ENCODE data around the gene MYO18A.
"Not testable (repeated sequence)": the region's sequence is repeated elsewhere in the genome, so short reads cannot be mapped to it uniquely, and the experiment has no call there.

Gene MYO18A

GRCh38 chr17:29193146-29193545 lies 12.9 kb upstream of the MYO18A start:
- DNase-seq = no peak

DNA sequence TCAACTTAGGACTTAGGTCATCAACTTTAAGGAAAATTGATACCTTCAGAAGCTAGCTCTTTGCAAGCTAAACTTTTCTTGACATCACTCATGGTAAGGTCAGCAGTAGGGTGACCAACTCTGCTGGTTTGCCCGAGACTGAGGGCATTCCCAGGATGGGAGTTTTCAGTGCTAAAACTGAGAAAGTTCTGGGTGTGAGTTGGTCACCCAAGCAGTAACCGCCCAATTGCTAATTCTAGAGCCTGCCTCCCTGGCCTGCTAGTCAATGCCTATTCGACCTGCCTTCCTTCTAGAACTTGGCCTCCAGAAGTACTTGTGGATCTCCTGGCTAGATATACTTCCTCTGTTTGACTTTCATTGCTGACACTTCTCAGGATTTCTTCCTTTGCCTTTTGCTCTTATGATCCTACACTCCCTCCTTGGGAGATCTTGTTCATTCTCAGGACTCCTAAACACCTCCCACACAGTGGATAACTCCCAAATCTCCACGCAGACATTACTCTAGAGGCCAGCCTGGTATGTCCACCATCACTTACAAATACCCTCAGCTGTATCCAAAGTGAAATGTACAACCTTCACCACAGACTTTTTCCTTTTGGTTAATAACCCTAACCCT lies 10.5 kb upstream of the MYO18A start:
- no peak for DNase-seq

GRCh38 chr17:29190039-29190438 lies 9.8 kb upstream of the MYO18A start:
- DNase-seq = no peak

GRCh38 chr17:29189355-29189754 lies 9.2 kb upstream of the MYO18A start:
- DNase-seq = no peak

DNA sequence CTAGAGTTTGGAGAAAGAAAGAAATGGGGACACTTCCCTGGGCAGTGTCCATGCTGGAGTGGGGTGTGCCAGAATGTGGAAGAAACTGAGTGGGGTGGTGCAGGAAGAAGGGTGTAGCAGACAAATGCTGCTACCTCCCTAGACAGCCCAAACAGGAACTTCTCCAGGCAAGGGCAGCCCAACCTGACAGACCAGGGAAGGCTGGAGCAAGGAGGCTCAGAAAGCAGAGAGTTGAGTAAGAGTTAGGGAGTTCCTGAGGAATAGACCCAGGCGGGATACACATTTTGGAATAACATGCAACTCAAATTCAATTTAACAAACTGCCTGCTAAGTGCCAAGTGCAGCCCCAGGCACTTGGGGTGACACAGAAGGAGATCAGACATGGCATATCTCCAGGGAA lies 1.0 kb upstream of the MYO18A start:
- no peak for DNase-seq

GRCh38 chr17:29180788-29181160 lies 576 bp upstream of the MYO18A start:
- DNase-seq = no peak

GRCh38 chr17:29179232-29180033 lies 765 bp downstream of the MYO18A start:
- peak; percentile 71 for DNase-seq

DNA sequence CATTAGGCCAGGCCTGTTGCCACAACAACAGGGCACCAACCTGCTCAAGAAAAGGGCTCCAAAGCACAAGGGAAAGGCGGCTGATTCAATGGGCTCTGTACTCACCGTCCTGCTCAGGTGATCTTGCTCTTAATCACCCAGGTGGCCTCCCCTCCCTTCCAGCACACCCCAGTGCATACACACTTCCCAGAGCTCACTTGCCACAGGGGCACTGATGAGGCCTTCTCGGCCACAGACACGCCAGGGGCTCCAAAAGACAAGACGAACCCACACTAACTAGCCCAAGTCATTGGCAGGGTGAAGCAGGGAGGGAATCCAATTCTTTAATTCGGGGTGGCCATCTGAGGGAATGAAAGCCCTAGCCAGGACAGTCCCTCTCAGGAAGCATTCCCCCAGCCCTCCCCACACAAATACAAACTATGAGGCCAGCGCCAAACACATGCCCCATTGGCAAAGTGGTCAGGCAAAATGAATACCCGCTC lies 1.4 kb downstream of the MYO18A start:
- no peak for DNase-seq

DNA sequence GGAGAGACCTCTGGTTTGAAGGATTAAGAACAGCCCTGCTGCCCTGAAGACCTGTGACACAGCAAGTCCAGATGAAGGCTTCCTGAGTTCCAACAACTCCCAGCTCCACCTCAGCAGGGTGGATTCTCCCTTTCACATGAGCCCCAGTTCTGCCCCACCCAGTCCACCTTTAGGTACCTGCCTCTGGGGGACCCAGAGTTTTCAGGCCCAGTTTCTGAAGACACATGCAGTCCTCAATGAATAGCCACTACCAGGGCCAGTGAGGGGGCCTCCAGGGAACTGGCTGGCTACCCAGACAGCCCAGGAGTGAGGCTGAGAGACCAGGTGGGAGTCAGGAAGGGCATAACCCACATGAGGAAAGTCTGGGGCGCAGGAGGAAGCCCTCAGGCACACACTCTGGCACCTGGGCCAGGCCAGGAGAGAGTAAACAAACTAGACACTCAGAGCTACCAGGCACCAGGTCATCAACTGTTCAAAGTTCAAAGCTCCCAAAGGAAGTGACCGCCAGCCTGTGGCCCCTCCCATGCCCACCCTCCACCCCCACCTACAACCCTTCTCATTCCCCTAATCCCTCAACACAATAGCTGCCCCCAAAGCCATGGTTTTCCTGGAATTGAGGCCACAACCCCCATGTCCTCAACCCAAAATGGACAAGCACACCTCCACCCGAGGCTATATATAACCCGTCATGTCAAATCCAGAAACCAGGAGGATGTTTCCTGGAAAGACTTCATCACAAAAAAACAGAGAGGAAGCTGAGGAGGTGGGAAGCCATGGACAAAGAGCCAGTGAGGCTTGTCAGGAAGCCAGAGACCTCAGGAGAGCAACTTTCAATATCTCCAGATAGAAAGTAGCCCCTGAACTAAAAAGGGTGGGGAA lies 2.1 kb downstream of the MYO18A start:
- DNase-seq = no peak

DNA sequence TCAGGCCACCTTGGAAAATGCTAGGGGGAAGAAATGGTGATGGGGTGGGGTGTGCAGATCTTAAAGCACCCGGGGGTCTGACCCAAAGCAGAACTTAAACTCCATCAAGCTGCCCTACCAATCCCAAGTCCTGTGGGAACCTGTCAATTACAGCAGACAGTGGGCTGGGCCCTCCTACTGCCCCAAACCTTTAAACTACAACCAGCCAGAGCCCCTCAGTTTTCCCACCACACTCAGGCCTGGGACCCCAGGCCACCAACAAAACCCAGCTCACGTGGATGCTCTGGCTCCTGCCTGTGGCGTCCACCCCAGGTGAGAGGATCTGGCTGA lies 2.7 kb downstream of the MYO18A start:
- DNase-seq = no peak

DNA sequence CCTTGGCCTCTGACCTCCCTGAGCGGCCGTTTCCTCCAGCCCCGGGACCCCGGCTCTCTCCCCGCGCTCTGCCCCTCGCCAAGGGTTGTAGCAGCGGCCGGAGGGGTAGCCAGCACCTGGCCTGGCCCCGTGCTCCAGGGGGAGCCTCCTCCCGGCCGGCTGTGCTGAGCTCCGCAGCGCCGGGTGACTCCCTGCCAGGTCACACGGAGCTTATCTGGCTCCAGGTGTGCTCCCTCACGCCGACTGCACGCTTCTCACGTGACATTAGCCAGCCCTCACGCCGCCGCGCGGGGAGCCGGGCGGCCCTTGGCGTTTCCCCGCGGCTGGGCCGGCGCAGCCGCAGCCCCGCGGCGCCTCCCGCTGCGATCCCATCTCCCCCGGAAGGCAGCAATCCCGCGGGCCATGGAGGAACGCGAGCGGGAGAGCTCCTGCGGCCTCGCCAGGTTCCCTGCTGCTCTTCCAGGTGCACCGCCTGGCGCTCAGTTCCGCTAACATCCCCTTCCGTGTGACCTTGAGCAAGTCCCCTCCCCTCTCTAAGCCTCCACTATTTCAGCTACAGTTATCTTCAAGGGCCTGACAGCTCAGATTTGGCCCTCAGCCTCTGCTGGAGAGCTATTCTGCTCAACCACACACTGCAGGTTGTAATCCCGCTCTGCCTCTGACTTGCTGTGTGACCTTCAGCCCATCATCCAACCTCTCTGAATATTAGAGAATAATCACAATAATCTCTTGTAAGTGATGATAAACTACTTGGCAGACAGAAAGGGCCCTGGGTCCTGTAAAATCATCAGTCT lies 3.4 kb downstream of the MYO18A start:
- peak; percentile 90 for DNase-seq

- DNase-seq = no peak
Observed at GRCh38 chr17:29175349-29175748, 4.8 kb downstream of the MYO18A start.

DNA sequence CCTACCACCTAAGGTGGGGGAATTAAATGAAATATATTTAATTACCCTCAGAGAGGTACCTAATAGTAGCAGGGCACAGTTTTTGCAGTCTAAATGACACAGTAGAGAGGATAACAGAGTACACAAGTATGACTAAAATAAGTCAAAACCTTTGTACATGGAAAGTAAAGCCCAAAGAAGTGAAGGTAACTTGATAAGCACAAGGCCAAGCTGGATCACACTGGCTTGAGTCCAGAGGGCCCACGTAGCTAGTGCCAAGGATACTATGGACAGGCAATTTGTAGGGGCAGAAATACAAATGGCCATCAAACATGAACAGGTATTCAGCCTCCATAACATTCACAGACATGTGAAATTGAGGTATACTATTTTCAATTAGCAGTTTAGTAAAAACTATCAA lies 7.6 kb downstream of the MYO18A start:
- no peak for DNase-seq

- no peak for DNase-seq
Observed at GRCh38 chr17:29170682-29171081, 9.5 kb downstream of the MYO18A start.

DNA sequence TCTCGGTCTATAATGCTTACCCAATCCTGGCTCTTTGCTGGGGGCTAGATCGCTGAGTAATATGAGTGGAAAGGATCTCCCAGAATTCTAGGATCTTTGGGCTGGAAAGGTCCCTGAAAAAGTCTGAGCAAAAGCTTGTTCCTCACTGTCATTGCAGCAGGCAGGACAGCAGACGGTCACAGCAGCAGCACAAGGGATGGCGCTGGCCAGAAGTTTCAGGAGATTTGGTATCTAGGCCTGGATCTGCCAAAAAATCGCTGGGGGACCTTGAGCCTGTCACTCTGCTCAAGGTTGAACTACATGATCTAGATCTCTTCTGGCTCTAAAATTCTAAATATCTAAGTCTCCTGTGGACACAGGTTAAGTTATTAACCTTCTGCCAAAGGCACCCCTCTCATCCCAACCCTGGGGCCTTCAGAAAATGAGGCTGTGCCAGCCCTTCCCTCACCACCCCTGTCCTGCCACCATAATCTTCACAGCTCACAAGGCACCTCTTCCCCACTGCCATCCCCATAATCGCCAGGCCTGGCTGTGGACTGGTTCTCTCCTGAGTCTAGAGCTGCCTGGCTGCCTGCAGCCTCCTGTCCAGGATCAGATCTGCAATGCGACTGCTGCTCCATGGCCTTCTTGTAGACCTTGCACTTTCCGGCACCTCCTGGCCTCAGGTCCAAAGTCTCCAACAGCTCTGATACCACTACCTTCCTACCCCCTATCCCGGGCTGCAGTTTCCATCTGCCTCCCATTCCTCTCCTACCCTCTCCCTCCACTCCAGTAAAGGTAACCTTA lies 10.2 kb downstream of the MYO18A start:
- no peak for DNase-seq

- not testable (repeated sequence) for DNase-seq
Observed at GRCh38 chr17:29168759-29169126, 11.5 kb downstream of the MYO18A start.

DNA sequence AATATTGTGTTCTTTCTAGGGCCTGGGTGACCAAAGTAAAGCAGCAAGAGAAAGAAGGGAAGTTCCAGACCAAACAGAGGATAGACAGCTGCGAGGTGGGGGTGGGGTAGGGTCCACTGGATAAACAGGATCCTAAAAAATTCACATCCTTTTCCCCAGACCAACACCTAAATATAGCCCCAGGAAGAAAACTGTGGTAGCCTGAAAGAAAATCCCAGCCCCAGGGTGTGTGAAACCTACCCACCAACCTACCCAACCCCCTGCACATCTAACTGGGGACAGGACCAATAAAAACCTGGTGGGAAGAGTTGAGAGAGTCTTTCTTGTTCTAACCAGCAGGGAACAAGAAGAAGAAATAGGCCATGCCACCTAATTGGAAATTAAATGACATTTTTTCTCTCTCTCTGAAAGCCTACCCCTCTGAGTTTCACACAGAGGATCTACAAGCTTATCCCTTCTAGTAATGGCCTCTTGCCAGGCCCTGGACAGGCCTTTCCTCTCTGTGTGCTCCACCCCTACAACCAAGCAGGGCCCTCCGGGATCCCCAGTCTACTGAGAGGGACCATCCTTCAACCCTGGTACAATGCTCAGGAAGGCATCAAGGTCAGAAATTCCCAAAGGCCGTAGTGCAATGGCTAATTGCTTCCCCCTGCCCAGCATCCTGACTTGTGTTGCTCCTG lies 12.0 kb downstream of the MYO18A start:
- DNase-seq = no peak

- DNase-seq = no peak
Observed at GRCh38 chr17:29167393-29168078, 12.7 kb downstream of the MYO18A start.

GRCh38 chr17:29166507-29166887 lies 13.7 kb downstream of the MYO18A start:
- DNase-seq = no peak

- no peak for DNase-seq
Observed at GRCh38 chr17:29165800-29166506, 14.2 kb downstream of the MYO18A start.
